Medulla oblongata (tissue), 1 donor: Measurements from ENCODE around the gene NDUFA5.
A peak's percentile ranks its signal among the peaks of the same experiment; 100 is the strongest.

ENCODE experiments used
- DNase-seq: peaks from one replicate; pipeline ENCODE4 v3.0.0-alpha.2; 2015; ENCODE audit errors: extremely low spot score

Gene NDUFA5

GRCh38 chr7:123557398-123558288, at the start of gene NDUFA5:
NDUFA5 (minus strand) TSS chr7:123557818; CDS start chr7:123557795, 23 bp downstream.
- peak; percentile 100 for DNase-seq

- no peak for DNase-seq
These were observed 47.1 kb upstream of the NDUFA5 start for GRCh38 chr7:123604739-123605138.

DNA sequence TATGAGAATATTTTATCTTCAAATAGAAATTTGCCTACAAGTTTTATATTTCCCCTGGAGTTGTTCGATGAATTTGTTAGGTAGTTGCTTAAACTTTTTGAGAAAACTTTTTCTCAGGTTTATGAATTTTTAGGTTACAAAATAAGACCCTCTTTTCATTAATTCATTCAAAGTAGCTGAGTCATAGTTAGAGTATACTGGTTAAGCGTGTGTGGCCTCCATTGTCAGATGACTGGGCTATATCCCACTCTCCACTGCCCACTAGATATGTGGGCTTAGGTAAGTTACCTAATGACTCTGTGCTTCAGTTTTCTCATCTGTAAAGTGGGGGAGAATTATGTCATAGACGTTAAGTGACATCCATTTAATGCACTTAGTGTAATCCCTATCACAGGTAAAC, 45.0 kb upstream of the NDUFA5 start:
- no peak for DNase-seq

DNA sequence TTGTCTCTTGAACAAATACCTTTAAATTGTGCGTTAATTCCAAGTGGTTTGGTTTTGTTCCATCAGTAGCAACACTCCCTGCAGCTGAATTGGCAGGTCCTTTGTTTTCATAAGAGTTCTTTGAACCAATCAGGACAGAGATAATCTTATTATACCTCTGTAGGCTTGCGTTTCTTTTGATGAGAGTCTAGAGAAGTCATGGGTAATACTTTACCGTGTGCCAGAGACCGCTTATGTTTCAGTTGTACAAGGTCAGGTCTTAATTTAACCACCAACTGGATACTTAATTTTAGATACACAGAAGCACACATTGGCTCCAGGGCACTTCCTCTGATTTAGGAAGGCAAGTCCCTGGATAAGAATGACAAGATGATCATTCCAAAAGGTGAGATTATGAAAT, 43.9 kb upstream of the NDUFA5 start, which contains the start of gene ASB15:
TSS of gene ASB15 (plus strand) at position 292 of the 400 bp plus-strand sequence. CDS start 12,682 bp downstream, outside the sequence.
- DNase-seq, result no peak

DNA sequence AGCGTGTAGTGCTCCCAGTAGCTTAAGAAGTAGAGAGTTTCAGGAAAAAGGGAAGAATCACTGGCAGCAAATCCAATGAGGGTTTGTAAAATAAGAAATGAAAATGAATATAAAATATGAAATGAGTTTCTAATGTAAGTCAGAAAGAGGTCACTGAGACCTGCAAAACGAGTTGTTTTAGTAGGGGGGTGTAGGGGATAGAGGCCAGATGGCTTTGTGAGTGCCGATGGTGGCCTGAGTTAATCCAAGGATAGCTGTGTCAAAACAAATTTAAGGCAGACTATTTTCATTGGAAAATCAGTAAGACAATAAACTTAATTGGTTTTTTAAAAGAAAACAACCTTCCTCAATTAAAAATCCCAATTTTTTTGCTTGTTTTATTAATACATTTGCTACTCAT, 43.3 kb upstream of the NDUFA5 start:
- DNase-seq, result no peak

GRCh38 chr7:123599766-123600165, 42.1 kb upstream of the NDUFA5 start:
- no peak for DNase-seq

DNA sequence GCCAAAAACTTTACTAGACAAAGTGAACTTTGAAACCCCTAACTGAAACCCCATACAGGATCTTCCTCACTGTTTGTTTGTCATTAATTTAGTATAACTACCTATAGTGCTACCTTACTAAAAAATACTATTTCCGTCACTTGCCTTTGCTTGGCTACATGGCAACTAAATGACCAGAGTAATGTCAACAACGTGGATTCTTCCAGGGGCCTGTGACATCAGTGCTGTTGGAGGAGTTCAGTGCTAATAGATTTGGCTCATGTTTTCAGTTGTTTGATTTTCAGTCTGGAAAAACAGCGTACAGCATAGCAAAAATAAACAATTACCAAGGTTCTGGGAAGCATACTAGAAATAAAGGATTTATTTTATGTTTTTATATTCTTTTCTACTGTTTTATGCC, 41.0 kb upstream of the NDUFA5 start:
- DNase-seq, result no peak

DNA sequence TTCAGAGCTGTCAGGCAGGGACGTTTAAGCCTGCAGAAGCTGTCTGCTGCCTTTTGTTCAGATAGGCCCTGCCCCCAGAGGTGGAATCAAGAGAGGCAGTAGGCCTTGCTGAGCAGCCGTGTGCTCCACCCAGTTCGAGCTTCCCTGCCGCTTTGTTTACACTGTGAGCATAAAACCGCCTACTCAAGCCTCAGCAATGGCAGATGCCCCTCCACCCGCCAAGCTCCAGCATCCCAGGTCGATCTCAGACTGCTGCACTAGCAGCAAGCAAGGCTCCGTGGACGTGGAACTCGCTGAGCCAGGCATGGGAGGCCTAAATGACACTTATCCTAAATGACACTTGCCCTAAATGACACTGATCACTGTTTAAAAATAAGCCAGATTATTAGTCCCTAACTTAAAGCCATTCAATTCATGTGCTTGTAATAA, 37.2 kb upstream of the NDUFA5 start:
- DNase-seq, result no peak

DNA sequence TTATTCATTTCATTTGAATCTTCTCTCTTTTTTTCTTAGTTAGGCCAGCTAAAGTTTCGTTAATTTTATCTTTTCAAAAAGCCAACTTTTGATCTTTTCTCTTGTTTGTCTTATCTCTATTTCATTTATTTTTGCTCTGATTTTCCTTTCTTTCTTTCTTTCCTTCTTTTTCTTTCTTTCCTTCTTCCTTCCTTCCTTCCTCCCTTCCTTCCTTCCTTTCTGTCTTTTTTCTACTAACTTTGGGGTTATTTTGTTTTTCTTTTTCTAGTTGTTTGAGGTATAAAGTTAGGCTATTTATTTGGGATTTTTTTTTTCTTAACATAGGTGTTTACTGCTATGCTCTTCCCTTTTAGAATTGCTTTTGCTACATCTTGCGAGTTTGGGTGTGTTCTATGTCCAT, 30.8 kb upstream of the NDUFA5 start:
- DNase-seq, result no peak

DNA sequence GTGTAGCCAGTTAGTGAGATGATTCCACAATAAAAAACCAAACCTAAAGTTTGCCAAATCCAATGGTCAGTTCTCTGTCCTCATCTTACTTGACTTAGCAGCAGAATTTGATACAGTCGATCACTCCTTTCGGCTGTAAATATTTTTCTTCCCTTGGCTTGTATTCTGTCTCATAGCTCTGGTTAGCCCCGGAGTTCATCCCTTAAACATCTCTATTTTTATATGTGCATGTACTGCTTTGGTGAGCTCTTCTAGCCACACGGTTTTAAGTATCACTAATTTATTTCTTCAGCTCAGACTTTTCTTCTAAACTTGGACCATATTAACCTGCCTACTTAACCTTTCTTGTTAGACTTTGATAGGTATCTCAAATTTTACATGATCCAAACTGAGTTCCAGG, 26.2 kb upstream of the NDUFA5 start:
- DNase-seq, result no peak

DNA sequence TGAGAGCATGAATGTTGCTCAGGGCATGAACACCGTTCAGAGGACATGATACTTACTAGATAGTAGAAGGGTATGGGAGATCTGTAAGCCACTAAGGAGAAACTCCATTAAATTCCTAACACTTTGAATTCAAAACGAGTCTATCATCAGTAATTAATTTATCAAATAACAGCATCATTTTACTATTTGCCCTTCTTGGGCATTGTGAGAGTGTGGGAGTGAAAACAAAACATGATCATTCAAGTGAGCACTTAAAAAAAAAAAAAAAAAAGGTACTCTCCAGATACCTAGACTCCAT, 23.5 kb upstream of the NDUFA5 start:
- DNase-seq, result no peak

- peak; percentile 29 for DNase-seq
These were observed 23.0 kb upstream of the NDUFA5 start for GRCh38 chr7:123580406-123581161.

- DNase-seq, result no peak
These were observed 21.8 kb upstream of the NDUFA5 start for GRCh38 chr7:123579416-123579815.

DNA sequence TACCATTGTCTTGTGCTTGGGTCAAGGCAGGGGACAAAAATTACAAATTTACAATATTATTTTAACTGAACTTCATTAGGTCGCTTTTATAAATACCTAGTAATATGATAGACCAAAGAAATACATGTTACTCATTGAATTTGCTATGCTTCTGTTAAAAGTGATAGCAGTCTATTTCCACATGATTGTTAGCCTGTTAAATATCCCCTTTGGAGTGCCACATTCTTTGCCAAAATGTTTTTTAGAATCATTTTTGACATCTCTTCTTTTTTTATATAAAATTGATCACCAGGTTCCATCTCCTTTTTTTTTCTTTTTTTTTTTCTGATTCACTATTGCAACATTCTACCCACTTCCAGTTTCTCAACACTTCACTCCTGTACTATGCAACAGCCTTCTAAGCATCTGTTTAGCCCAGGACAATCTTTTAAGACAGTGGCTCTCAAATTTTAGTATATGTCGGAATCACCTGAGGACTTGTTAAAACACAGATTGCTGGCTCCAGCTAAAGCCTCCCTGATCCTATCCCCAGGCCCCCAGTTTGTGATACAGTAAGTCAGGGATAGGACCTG, 16.4 kb upstream of the NDUFA5 start:
- DNase-seq, result no peak

- DNase-seq, result no peak
These were observed 15.7 kb upstream of the NDUFA5 start for GRCh38 chr7:123573341-123573740.

GRCh38 chr7:123571684-123572083, 14.1 kb upstream of the NDUFA5 start:
- DNase-seq, result no peak

- DNase-seq, result no peak
These were observed 13.6 kb upstream of the NDUFA5 start for GRCh38 chr7:123571187-123571586.

DNA sequence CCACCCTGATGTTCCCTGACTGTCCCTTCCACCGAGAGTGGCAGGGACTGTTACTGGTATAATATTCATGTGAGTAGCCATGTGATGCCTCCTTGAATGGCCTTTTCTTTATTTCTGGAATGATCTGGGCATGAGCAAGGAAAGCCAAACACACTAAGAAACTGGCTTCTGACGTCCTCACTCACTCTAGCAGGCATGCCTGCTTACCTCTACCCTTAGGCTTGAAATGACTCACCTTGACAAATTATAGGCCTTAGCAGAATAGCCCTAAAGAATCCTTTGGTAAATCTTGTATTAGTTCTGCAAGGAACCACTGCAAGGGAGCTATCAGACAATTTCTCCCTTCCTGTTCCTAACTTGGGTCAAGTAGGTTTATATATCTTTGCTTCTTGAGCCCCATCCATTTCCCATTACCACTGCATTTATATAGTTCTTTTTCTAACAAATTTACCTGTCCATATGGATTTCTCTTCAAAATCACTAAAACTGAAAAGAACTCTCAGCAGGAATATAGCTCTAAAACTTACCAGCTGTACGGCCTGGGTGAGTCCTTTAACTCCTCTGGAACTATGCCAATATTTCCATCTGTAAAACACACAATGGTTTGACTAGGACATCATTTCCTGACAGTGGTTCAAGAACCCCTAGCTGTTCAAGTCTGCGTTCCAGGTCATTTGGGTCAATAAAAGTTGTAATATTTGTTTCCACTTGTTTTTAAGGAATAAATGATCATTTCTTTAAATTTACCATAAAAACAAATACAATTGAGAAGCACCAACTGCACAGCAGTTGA, 13.0 kb upstream of the NDUFA5 start:
- no peak for DNase-seq

DNA sequence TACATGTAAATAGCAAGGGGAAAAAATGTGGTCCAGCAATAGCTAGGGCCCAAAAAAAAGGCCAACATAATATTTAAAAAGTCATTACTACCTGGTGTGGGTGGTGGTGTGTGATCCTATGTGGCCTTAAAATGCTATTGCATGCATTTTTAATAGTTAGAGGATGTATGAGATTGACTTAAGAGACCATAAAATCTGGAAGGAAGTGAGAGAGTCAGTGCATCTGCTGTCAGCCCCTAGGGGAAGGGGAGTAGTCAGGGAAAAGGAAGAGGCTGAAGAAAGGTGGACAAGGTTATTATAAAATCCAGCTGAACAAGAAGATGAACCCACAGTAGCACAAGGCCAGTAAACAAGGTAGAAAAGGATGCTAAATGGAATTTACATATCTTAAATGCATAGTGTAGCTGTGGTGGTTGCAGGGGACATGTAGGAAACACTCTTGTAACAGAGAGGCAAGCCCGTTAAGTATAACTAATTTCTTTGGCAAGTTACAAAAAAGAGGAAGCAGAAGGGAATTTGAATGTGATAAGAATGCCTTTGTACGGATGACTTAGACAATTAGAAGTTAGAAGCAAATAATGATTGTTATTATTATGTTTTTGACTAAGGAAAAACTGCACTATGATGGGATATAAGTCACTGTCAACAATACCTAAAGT, 11.9 kb upstream of the NDUFA5 start:
- no peak for DNase-seq

DNA sequence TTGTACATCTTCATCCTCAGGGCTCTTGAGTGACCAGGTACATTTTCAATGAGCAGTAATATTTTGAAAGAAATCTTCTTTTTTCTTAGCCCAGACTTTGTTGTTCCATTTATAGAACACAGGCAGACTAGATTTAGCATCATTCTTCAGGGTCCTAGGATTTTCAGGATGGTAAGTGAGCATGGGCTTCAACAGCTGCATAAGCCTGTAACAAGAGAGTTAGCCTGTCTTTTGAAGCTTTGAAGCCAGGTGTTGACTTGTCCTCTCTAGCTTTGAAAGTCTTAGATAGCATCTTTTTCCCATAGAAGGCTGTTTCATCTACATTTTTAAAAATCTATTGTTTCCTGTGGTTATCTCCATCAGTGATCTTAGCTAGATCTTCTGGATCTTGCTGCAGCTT, 4.5 kb upstream of the NDUFA5 start:
- no peak for DNase-seq

GRCh38 chr7:123558289-123558874, 764 bp upstream of the NDUFA5 start:
- no peak for DNase-seq
